HUES64 (cell line): ENCODE results near the gene RASSF1.
"Not testable (repeated sequence)": the region's sequence is repeated elsewhere in the genome, so short reads cannot be mapped to it uniquely, and the experiment has no call there.

ENCODE experiments used
- H3K27ac ChIP-seq: 2 replicates; pipeline ENCODE4 v1.7.0; 2013; ENCODE audit warnings: low read depth, low read length, inconsistent platforms
- H3K27me3 ChIP-seq: 2 replicates; pipeline ENCODE4 v1.6.1; 2013; ENCODE audit warnings: mild to moderate bottlenecking, low read length; ENCODE audit not compliant: insufficient read depth
- H3K36me3 ChIP-seq: 2 replicates; pipeline ENCODE4 v1.6.1; 2013; ENCODE audit warnings: mild to moderate bottlenecking, low read length; ENCODE audit not compliant: insufficient read depth
- H3K4me1 ChIP-seq: 2 replicates; pipeline ENCODE4 v1.6.1; 2013; ENCODE audit warnings: mild to moderate bottlenecking, low read length, moderate library complexity; ENCODE audit not compliant: insufficient read depth
- H3K4me3 ChIP-seq: 2 replicates; pipeline ENCODE4 v1.5.1; 2013; ENCODE audit warnings: mild to moderate bottlenecking, low read length, moderate library complexity
- H3K9ac ChIP-seq: 2 replicates; pipeline ENCODE4 v1.6.1; 2013; ENCODE audit warnings: mild to moderate bottlenecking, low read depth, low read length
- H3K9me3 ChIP-seq: 2 replicates; pipeline ENCODE4 v1.6.1; 2013; ENCODE audit warnings: low read depth, low read length; ENCODE audit not compliant: insufficient read depth
- WGBS: fragments of 150-250, 120-280 bp; methylation state at CpG from one replicate; pipeline ENCODE4 v1.1.7; 2013; ENCODE audit warnings: missing lambda C conversion rate; 5-methylcytosine and 5-hydroxymethylcytosine counted together

RASSF1 gene

DNA sequence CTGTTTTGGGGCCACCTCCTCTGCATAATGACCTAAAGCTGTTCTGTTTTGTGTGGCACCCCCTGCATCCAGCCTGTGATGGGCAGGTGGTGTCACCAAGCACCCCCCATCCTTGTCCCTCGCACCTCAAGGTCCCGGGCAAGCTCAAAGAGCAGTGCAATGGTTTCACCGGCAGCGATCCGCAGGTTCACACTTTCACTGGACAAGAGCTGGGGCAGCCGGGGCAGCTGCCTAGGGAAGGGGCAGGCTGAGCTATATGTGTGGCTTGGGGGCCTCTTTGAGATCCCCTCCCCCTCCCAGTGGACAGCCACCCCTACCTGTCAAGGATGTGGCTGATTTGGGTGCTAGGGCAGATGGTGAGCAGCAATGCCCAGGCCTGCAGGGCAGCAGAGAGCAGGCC, 51.5 kb downstream of the RASSF1 start:
- no peak overlapping the region for H3K9ac ChIP-seq
- WGBS, result 97% methylated on average over 6 of the region's 6 CpGs
- H3K4me3 ChIP-seq, result no peak overlapping the region
- H3K27ac ChIP-seq, result no peak overlapping the region
- H3K27me3 ChIP-seq, result no peaks in the 10 kb centered on the region
- no peaks in the 10 kb centered on the region for H3K9me3 ChIP-seq
- peaks cover 45% of the 10 kb centered on the region for H3K36me3 ChIP-seq
- H3K4me1 ChIP-seq, result no peaks in the 10 kb centered on the region

DNA sequence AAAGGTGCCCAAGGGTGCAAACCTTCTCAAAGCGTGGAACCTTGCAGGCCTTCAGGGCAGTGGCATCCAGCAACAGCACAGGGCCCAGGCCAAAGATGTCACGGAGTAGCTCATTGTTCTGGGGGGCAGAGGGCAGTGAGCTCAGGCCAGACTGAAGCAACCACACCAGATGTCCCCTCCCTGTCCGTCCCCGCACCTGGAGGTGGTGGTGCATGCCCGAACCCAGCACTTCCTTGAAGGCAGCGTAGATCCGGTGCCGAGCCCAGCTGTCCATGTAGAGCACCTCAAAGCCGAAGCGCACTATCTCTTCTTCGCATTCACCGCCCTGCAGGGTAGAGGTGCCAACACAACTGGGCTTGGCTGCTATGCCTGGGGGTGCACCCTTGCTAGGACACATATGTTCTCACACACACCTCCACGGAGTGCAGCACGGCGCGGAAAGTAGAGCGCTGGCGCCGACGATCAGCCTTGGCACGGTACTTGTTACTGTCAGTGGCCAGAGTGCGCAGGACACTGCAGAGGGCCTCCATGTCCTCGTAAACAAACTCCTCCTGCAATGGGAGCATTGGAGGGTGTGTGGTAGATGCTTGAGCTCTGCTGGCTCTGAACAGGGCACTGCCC, 52.1 kb downstream of the RASSF1 start:
- no peak overlapping the region for H3K27ac ChIP-seq
- 97% methylated on average over 23 of the region's 23 CpGs for WGBS
- no peak overlapping the region for H3K4me3 ChIP-seq
- no peaks in the 10 kb centered on the region for H3K27me3 ChIP-seq
- H3K9ac ChIP-seq, result no peak overlapping the region
- no peaks in the 10 kb centered on the region for H3K4me1 ChIP-seq
- peaks cover 45% of the 10 kb centered on the region for H3K36me3 ChIP-seq
- H3K9me3 ChIP-seq, result no peaks in the 10 kb centered on the region

DNA sequence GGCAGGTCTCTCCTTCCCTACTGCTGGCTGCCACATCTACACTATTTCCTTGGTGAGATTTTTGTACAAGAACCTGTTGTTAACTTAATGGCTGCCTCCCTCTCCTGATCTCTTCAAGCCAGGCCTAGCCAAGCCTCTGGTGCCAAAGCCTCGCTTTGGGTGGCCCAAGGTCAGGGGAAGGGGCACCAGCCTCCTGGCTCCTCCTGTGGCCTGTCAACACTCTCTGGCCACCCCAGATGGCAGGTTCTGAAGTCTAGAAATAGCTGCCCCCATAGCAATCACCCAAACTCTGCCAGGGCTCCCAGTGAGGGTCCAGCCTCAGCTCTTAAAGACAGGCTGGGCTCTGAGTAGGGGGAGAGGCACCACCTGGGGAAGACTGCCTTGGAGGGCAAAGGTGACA, 53.4 kb downstream of the RASSF1 start:
- no peaks in the 10 kb centered on the region for H3K4me1 ChIP-seq

GRCh38 chr3:50286322-50287227, 54.1 kb downstream of the RASSF1 start:
- Histone ChIP-seq H3K9ac (no peak overlapping the region), H3K4me3 (no peak overlapping the region), H3K27me3 (no peaks in the 10 kb centered on the region), H3K36me3 (peaks cover 45% of the 10 kb centered on the region), H3K9me3 (no peaks in the 10 kb centered on the region), H3K4me1 (no peaks in the 10 kb centered on the region), H3K27ac (no peak overlapping the region)
- 93% methylated on average over 27 of the region's 28 CpGs for WGBS

More for the DNA sequence above, 53.4 kb downstream of the RASSF1 start:
- peaks cover 45% of the 10 kb centered on the region for H3K36me3 ChIP-seq
- no peaks in the 10 kb centered on the region for H3K9me3 ChIP-seq
- no peaks in the 10 kb centered on the region for H3K27me3 ChIP-seq
- H3K27ac ChIP-seq, result no peak overlapping the region
- 94% methylated on average over 1 of the region's 1 CpG for WGBS
- H3K9ac ChIP-seq, result no peak overlapping the region
- no peak overlapping the region for H3K4me3 ChIP-seq

- H3K4me3 ChIP-seq, H3K9ac ChIP-seq, H3K9me3 ChIP-seq, H3K27ac ChIP-seq, H3K27me3 ChIP-seq, H3K4me1 ChIP-seq: not testable (repeated sequence)
- 96% methylated on average over 4 of the region's 6 CpGs for WGBS
- peaks cover 29% of the 10 kb centered on the region for H3K36me3 ChIP-seq
Observed at GRCh38 chr3:50284121-50284520, 56.5 kb downstream of the RASSF1 start.
